ENCODE data around the gene NUCKS1. TPM values are rescaled to one million over a fixed set of nuclear protein-coding genes. Genes with fewer than 3 reads are reported as not detected.
A peak's percentile ranks its signal among the peaks of the same experiment; 100 is the strongest.

The NUCKS1 gene
- total RNA-seq, 1 experiment from 2014 or later, result 401 TPM

GRCh38 chr1:205749234-205750137 lies 496 bp downstream of the NUCKS1 start:
- peak overlapping the region; percentile 99 for H3K27ac Mint-ChIP-seq
- DNase-seq (ENCODE audit: low spot score) (peak; percentile 97), ATAC-seq (peak; percentile 88)
- peaks cover 7% of the 10 kb centered on the region for H3K9me3 Mint-ChIP-seq
- no peaks in the 10 kb centered on the region; the same call in 1 of the 2 replicates for H3K27me3 Mint-ChIP-seq (ENCODE audit: low read depth)
- peak overlapping the region; percentile 97 for H3K4me3 Mint-ChIP-seq
- POLR2A ChIA-PET, result interaction anchor here (0.5 to 1.5 kb wide), 9 partner anchors 9 to 117 kb away, joined by 3 to 10 read pairs (median 4); partner anchors contain the start of genes ELK4 and RAB29
- CTCF ChIA-PET, result interaction anchor here (0.7 to 1.1 kb wide), 4 partner anchors 38 to 228 kb away, joined by 3 to 10 read pairs (median 4); no protein-coding TSS in a partner anchor
- H3K36me3 Mint-ChIP-seq, result peaks cover 11% of the 10 kb centered on the region
- peaks cover 47% of the 10 kb centered on the region for H3K4me1 Mint-ChIP-seq
- TF ChIP-seq EMX1 (CRISPR knock-in tag; IDR thresholded peaks at IDR 0.05) (peak; percentile 88), ERG (CRISPR knock-in tag; IDR thresholded peaks at IDR 0.05) (peak; percentile 7; the same call in 1 of the 2 replicates), ARID4B (CRISPR knock-in tag; IDR thresholded peaks at IDR 0.05; ENCODE audit: borderline replicate concordance) (no peak), HMGXB4 (CRISPR knock-in tag; IDR thresholded peaks at IDR 0.05) (0 out of 2 replicates have a peak, but pooled peaks have one; percentile 31), TEAD1 (CRISPR knock-in tag; IDR thresholded peaks at IDR 0.05) (0 out of 2 replicates have a peak, but pooled peaks have one; percentile 41), SMAD3 (CRISPR knock-in tag; IDR thresholded peaks at IDR 0.05; ENCODE audit: borderline replicate concordance) (peak; percentile 66; the same call in 1 of the 2 replicates), MYBL2 (CRISPR knock-in tag; IDR thresholded peaks at IDR 0.05) (peak; percentile 96; the same call in 1 of the 2 replicates), OVOL2 (CRISPR knock-in tag; IDR thresholded peaks at IDR 0.05; ENCODE audit: borderline replicate concordance) (peak; percentile 56; the same call in 1 of the 2 replicates), USF1 (CRISPR knock-in tag; IDR thresholded peaks at IDR 0.05) (no peak), PRDM15 (CRISPR knock-in tag; IDR thresholded peaks at IDR 0.05) (0 out of 2 replicates have a peak, but pooled peaks have one; percentile 13), ETV6 (CRISPR knock-in tag; IDR thresholded peaks at IDR 0.05) (peak; percentile 29; the same call in 1 of the 2 replicates), SMAD4 (CRISPR knock-in tag; IDR thresholded peaks at IDR 0.05) (no peak), ZNF671 (CRISPR knock-in tag; IDR thresholded peaks at IDR 0.05) (no peak), SP1 (CRISPR knock-in tag; conservative IDR thresholded peaks at IDR 0.05) (peak; percentile 94), CREM (CRISPR knock-in tag; IDR thresholded peaks at IDR 0.05) (peak; percentile 58; the same call in 1 of the 2 replicates), PREB (CRISPR knock-in tag; IDR thresholded peaks at IDR 0.05; ENCODE audit: borderline replicate concordance) (no peak), FOXP4 (CRISPR knock-in tag; IDR thresholded peaks at IDR 0.05) (peak; percentile 71; the same call in 1 of the 2 replicates), ZNF232 (CRISPR knock-in tag; IDR thresholded peaks at IDR 0.05) (0 out of 2 replicates have a peak, but pooled peaks have one; percentile 56), ATF1 (CRISPR knock-in tag; IDR thresholded peaks at IDR 0.05) (no peak), ZNF416 (CRISPR knock-in tag; IDR thresholded peaks at IDR 0.05) (peak; percentile 77; the same call in 1 of the 2 replicates)
